BJ (cell line): ENCODE measurements around the gene DOCK10. TPM values are rescaled to one million over a fixed set of nuclear protein-coding genes. Genes with fewer than 3 reads are reported as not detected.
A peak's percentile ranks its signal among the peaks of the same experiment; 100 is the strongest.

Experiments used
- CTCF ChIA-PET: fragments of 350-600 bp; formaldehyde crosslinking; extraction: SDS; loops from one replicate; lab custom pipeline; 2021; ENCODE audit warnings: antibody characterized with exemption, inconsistent platforms; lab: Yijun Ruan, JAX
- POLR2A ChIA-PET: fragments of 300-600 bp; sonication (Branson Sonifier 250); formaldehyde crosslinking; extraction: SDS; loops from one replicate; lab custom pipeline; 2021; ENCODE audit warnings: antibody characterized with exemption; lab: Charles Lee
- DNase-seq: peaks from one replicate; pipeline ENCODE4 v3.0.0-alpha.2; 2011; ENCODE audit warnings: low read depth
- H3K27me3 ChIP-seq: 2 replicates; pipeline ENCODE4 v1.6.0; 2011; ENCODE audit warnings: low read length; ENCODE audit not compliant: control insufficient read depth, insufficient read depth
- H3K36me3 ChIP-seq: 2 replicates; pipeline ENCODE4 v1.5.1; 2011; ENCODE audit warnings: low read length; ENCODE audit not compliant: control insufficient read depth, insufficient read depth
- H3K4me3 ChIP-seq: 2 replicates; pipeline ENCODE4 v1.5.1; 2011; ENCODE audit warnings: low read depth, mild to moderate bottlenecking, control low read depth, low read length
- polyA plus RNA-seq: library from polyadenylated mRNA; depleted of rRNA; stranded (reverse); fragments of >200 nt; gene quantifications from 2 replicates; pipeline ENCODE4 v1.2.3, GENCODE V29; 2011
- TF ChIP-seq, protein P1 (sequence below): IDR thresholded peaks from 2 replicates; pipeline ENCODE4 v1.5.1; 2011; ENCODE audit warnings: low read depth, mild to moderate bottlenecking, control low read depth, inconsistent platforms, low read length, moderate library complexity; ENCODE audit not compliant: insufficient read depth

DOCK10 gene
- polyA plus RNA-seq, 1 experiment = 62.7 TPM

- no peak overlapping the region for H3K4me3 ChIP-seq
- no peaks in the 10 kb centered on the region; the same call in 1 of the 2 replicates for H3K27me3 ChIP-seq
- CTCF ChIA-PET = no interaction called here
- no peaks in the 10 kb centered on the region for H3K36me3 ChIP-seq
- no peak for DNase-seq
- POLR2A ChIA-PET = no interaction called here
- TF ChIP-seq, protein P1, sequence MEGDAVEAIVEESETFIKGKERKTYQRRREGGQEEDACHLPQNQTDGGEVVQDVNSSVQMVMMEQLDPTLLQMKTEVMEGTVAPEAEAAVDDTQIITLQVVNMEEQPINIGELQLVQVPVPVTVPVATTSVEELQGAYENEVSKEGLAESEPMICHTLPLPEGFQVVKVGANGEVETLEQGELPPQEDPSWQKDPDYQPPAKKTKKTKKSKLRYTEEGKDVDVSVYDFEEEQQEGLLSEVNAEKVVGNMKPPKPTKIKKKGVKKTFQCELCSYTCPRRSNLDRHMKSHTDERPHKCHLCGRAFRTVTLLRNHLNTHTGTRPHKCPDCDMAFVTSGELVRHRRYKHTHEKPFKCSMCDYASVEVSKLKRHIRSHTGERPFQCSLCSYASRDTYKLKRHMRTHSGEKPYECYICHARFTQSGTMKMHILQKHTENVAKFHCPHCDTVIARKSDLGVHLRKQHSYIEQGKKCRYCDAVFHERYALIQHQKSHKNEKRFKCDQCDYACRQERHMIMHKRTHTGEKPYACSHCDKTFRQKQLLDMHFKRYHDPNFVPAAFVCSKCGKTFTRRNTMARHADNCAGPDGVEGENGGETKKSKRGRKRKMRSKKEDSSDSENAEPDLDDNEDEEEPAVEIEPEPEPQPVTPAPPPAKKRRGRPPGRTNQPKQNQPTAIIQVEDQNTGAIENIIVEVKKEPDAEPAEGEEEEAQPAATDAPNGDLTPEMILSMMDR = no peak
Observed at GRCh38 chr2:224751996-224752698, 290.1 kb downstream of the DOCK10 start.

DNA sequence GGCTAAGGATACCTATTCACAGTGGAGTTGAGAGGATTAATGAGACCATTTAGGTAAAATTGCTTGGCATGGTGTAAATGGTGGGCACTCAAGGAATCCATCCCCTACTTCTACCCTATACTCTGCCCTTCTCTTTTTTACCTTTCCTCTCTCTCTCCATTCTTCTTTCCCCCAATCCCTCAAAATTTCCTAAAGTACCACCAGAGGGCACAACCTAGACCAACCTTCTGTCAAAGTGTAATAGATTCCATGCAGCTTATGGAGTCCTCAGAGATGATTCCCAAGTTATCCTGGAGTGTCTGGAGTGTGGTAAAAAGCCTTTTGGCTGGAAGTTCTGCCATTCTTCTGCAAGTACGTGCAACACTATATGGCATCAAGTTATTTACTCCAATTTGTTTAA, 293.1 kb downstream of the DOCK10 start:
- ChIA-PET CTCF (interaction anchor here (0.6 kb wide), 2 partner anchors 28 to 993 kb away, joined by 3 read pairs; no protein-coding TSS in a partner anchor), POLR2A (no interaction called here)
- no peaks in the 10 kb centered on the region; the same call in none of the 2 replicates for H3K27me3 ChIP-seq
- no peak overlapping the region for H3K4me3 ChIP-seq
- DNase-seq = no peak
- no peaks in the 10 kb centered on the region for H3K36me3 ChIP-seq
- TF ChIP-seq, protein P1 = peak; percentile 27; the same call in 1 of the 2 replicates

DNA sequence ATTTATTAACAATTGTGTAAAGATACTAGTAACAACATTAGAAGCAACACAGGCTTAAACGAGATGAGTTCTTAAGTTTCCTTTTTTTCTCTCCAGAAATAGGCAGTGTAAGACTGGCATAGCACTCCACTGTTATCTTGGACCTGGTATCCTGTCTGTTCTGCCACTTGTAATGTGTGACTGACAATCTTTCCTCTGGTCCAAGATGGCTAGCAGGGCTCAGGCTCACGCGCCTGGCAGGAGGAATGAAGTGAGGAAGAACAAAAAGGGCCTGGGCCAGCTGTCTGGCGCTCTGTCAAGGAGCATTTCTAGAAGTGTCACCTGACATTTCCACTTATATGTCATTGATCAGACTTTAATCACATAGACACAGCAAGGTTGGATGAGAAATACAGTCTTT, 294.5 kb downstream of the DOCK10 start:
- ChIA-PET POLR2A (no interaction called here), CTCF (no interaction called here)
- DNase-seq = no peak
- H3K27me3 ChIP-seq = no peaks in the 10 kb centered on the region; the same call in none of the 2 replicates
- no peak overlapping the region for H3K4me3 ChIP-seq
- TF ChIP-seq, protein P1 = no peak
- H3K36me3 ChIP-seq = no peaks in the 10 kb centered on the region

DNA sequence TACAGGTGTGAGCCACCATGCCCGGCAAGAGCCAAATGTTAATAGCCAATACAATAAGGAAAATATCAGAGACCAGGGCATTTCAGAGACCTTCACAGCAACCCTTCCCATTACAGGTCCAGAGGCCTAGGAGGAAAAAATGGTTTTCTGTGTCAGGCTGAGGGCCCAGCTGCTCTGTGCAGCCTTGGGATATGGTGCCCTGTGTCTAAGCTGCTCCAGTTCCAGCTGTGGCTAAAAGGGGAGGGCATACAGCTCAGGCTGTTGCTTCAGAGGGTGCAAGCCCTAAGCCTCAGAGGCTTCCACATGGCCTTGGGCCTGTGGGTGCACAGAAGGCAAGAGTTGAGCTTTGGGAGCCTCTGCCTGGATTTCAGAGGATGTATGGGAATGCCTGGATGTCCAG, 306.0 kb downstream of the DOCK10 start:
- Histone ChIP-seq H3K4me3 (no peak overlapping the region), H3K36me3 (no peaks in the 10 kb centered on the region), H3K27me3 (no peaks in the 10 kb centered on the region)
- TF ChIP-seq, protein P1 = no peak
- CTCF ChIA-PET = no interaction called here
- POLR2A ChIA-PET = no interaction called here
- DNase-seq = no peak

DNA sequence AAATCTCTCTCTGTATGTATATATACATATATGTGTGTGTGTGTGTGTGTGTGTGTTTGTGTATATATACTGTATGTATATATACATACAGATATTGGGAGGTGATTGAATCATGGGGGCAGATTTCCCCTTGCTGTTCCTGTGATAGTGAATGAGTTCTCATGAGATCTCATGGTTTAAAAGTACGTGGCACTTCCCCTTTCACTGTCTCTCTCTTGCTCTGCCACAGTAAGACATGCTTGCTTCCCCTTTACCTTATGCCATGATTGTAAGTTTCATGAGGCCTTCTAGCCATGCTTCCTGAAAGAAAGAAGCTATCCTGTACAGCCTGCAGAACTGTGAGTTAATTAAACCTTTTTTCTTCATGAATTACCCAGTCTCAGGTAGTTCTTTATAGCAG, 307.3 kb downstream of the DOCK10 start:
- Histone ChIP-seq H3K27me3 (no peaks in the 10 kb centered on the region), H3K36me3 (no peaks in the 10 kb centered on the region), H3K4me3 (no peak overlapping the region)
- no peak for DNase-seq
- POLR2A ChIA-PET = no interaction called here
- CTCF ChIA-PET = no interaction called here
- TF ChIP-seq, protein P1 = no peak
